ENCODE measurements around the gene CKMT2. TPM values are rescaled to one million over a fixed set of nuclear protein-coding genes. Genes with fewer than 3 reads are reported as not detected.

Gene CKMT2
- total and polyA plus RNA-seq, 2 of the 8 experiments (the other 6 are each of a cell fraction or from before 2014, with no cell fraction given) = 2.4 to 5.0 TPM

DNA sequence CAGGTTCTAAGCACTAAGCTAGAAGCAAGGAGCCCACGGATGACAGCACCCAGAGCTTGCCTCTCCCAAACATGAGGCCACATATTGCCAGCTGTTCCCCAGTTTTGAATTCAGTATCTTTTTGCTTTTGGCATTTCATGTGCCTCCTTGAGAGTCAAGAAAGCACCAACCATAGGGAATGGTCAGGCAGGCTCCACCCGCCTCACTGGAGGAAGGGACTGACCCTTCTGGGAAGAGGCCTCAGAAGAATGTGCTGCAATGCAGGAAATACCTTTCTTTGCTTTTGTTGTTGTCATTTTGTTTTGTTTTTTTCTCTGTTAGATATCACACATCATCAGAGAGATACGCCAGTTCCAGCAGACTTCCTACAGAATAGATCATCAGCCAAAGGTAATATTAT is 13.7 kb upstream of the CKMT2 start:
- ChIA-PET POLR2A (ENCODE audit: partially characterized antibody) (interaction anchor here (0.9 kb wide), 1 partner anchor 21 kb away, joined by 3 read pairs; no protein-coding TSS in a partner anchor), CTCF (ENCODE audit: partially characterized antibody) (interaction anchor here (0.7 to 0.9 kb wide), 3 partner anchors 12 to 20 kb away, joined by 3 read pairs; no protein-coding TSS in a partner anchor)
- FAIRE-seq = no peak
- Histone ChIP-seq H2BK12ac (ENCODE audit: low read depth, low read length) (no peak overlapping the region), H4K8ac (ENCODE audit: extremely low read depth, insufficient read depth, low read length) (no peak overlapping the region; the same call in 1 of the 2 replicates), H3K18ac (ENCODE audit: extremely low read depth, low read length) (no peak overlapping the region), H3K4me3 (ENCODE audit: extremely low read depth in 1 of 4, insufficient read depth in 2 of 4, low read depth in 3 of 4, low read length in 4 of 4) (no peak overlapping the region), H4K20me1 (replicated peaks in 1 of 2; ENCODE audit: control insufficient read depth in 1 of 2, insufficient read depth in 2 of 2, low read length in 2 of 2) (no peaks in the 10 kb centered on the region), H3K79me1 (ENCODE audit: low read depth, low read length) (no peaks in the 10 kb centered on the region), H4K91ac (replicated peaks; ENCODE audit: insufficient read length, low read length) (no peak overlapping the region), H3K9ac (replicated peaks in 1 of 4; ENCODE audit: extremely low read depth in 1 of 4, low read depth in 3 of 4, low read length in 3 of 4) (no peak overlapping the region), H2AK5ac (ENCODE audit: low read depth, low read length) (no peak overlapping the region), H3K4me1 (replicated peaks in 1 of 4; ENCODE audit: control insufficient read depth in 3 of 4, insufficient read depth in 4 of 4, low read length in 3 of 4) (no peaks in the 10 kb centered on the region), H3K36me3 (ENCODE audit: control insufficient read depth in 2 of 4, insufficient read depth in 4 of 4, low read length in 3 of 4) (no peaks in the 10 kb centered on the region), H3K14ac (ENCODE audit: insufficient read length) (no peak overlapping the region), H3K23me2 (ENCODE audit: low read depth, low read length) (no peaks in the 10 kb centered on the region), H3K9me3 (ENCODE audit: insufficient read depth in 2 of 2, low read depth in 1 of 2, low read length in 1 of 2) (no peaks in the 10 kb centered on the region), H2BK20ac (ENCODE audit: low read length) (no peak overlapping the region), H3K27me3 (replicated peaks in 1 of 4; ENCODE audit: control insufficient read depth in 3 of 4, extremely low read depth in 1 of 4, insufficient read depth in 3 of 4, low read length in 3 of 4) (no peaks in the 10 kb centered on the region), H2AFZ (ENCODE audit: low read length) (no peak overlapping the region), H3K79me2 (ENCODE audit: control insufficient read depth in 1 of 2, insufficient read depth in 2 of 2, low read length in 2 of 2) (no peaks in the 10 kb centered on the region), H2BK120ac (replicated peaks; ENCODE audit: low read depth, low read length) (no peak overlapping the region), H3K23ac (ENCODE audit: insufficient read length) (no peak overlapping the region), H3K27ac (ENCODE audit: low read depth, low read length) (no peak overlapping the region), H2BK15ac (ENCODE audit: low read length) (no peak overlapping the region), H4K5ac (ENCODE audit: insufficient read length, low read depth, low read length) (no peak overlapping the region), H3K56ac (replicated peaks; ENCODE audit: insufficient read length, low read depth, low read length) (no peak overlapping the region), H3K4ac (replicated peaks; ENCODE audit: insufficient read length, low read depth, low read length) (no peak overlapping the region), H3K4me2 (ENCODE audit: insufficient read depth in 1 of 2, low read depth in 2 of 2, low read length in 2 of 2) (no peak overlapping the region), H2BK5ac (ENCODE audit: low read depth, low read length) (no peak overlapping the region)
- DNase-seq (ENCODE audit: low read depth in 1 of 2, low spot score in 2 of 2) = no peak
- 75% methylated on average over 3 of the region's 3 CpGs; no CpG with 5 or more reads in 1 of the 2 experiments for WGBS, 2 experiments (ENCODE audit: extremely low coverage in 1 of 2, insufficient coverage in 1 of 2, insufficient read length in 1 of 2, insufficient replicate concordance in 2 of 2, low coverage in 1 of 2, low lambda C conversion rate in 2 of 2, missing lambda C conversion rate in 1 of 2)
- TF ChIP-seq KDM4A (IDR thresholded peaks at IDR 0.05; ENCODE audit: low read depth, low read length, severe bottlenecking) (no peak), NRF1 (IDR thresholded peaks at IDR 0.05; ENCODE audit: low read depth, low read length) (no peak), RXRA (IDR thresholded peaks at IDR 0.05; ENCODE audit: insufficient read depth, low read depth, low read length) (no peak), YY1 (IDR thresholded peaks at IDR 0.05; ENCODE audit: low read depth, low read length) (no peak), CREB1 (IDR thresholded peaks at IDR 0.05) (no peak), EP300 (IDR thresholded peaks at IDR 0.05; ENCODE audit: borderline replicate concordance in 1 of 2, low read depth in 2 of 2, low read length in 2 of 2) (no peak), SIRT6 (IDR thresholded peaks at IDR 0.05; ENCODE audit: low read length) (no peak), SRF (IDR thresholded peaks at IDR 0.05; ENCODE audit: low read depth, low read length) (no peak), MAFK (IDR thresholded peaks at IDR 0.05; ENCODE audit: low read depth, low read length) (no peak), POLR2AphosphoS5 (IDR thresholded peaks at IDR 0.05; ENCODE audit: low read depth, low read length) (no peak), KDM1A (IDR thresholded peaks at IDR 0.05; ENCODE audit: borderline replicate concordance, low read length) (no peak)
- TF ChIP-seq, protein P1, sequence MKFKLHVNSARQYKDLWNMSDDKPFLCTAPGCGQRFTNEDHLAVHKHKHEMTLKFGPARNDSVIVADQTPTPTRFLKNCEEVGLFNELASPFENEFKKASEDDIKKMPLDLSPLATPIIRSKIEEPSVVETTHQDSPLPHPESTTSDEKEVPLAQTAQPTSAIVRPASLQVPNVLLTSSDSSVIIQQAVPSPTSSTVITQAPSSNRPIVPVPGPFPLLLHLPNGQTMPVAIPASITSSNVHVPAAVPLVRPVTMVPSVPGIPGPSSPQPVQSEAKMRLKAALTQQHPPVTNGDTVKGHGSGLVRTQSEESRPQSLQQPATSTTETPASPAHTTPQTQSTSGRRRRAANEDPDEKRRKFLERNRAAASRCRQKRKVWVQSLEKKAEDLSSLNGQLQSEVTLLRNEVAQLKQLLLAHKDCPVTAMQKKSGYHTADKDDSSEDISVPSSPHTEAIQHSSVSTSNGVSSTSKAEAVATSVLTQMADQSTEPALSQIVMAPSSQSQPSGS (IDR thresholded peaks at IDR 0.05; ENCODE audit: low read length) = no peak
- TF ChIP-seq, protein P2, sequence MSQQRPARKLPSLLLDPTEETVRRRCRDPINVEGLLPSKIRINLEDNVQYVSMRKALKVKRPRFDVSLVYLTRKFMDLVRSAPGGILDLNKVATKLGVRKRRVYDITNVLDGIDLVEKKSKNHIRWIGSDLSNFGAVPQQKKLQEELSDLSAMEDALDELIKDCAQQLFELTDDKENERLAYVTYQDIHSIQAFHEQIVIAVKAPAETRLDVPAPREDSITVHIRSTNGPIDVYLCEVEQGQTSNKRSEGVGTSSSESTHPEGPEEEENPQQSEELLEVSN (IDR thresholded peaks at IDR 0.05) = no peak

All from H1 (cell line).